ENCODE data around the gene LZTS3.

- TF ChIP-seq BRCA1 (IDR thresholded peaks at IDR 0.05; ENCODE audit: low read depth, low read length) (no peak), SP2 (IDR thresholded peaks at IDR 0.05; ENCODE audit: low read length) (no peak), POLR2A (IDR thresholded peaks at IDR 0.05; ENCODE audit: control extremely low read depth in 1 of 2, low read depth in 2 of 2, low read length in 2 of 2) (no peak), NANOG (IDR thresholded peaks at IDR 0.05; ENCODE audit: insufficient read depth, low read depth, low read length, poor library complexity, severe bottlenecking) (no peak), JUN (IDR thresholded peaks at IDR 0.05; ENCODE audit: low read depth, low read length) (no peak)
- TF ChIP-seq, protein P1, sequence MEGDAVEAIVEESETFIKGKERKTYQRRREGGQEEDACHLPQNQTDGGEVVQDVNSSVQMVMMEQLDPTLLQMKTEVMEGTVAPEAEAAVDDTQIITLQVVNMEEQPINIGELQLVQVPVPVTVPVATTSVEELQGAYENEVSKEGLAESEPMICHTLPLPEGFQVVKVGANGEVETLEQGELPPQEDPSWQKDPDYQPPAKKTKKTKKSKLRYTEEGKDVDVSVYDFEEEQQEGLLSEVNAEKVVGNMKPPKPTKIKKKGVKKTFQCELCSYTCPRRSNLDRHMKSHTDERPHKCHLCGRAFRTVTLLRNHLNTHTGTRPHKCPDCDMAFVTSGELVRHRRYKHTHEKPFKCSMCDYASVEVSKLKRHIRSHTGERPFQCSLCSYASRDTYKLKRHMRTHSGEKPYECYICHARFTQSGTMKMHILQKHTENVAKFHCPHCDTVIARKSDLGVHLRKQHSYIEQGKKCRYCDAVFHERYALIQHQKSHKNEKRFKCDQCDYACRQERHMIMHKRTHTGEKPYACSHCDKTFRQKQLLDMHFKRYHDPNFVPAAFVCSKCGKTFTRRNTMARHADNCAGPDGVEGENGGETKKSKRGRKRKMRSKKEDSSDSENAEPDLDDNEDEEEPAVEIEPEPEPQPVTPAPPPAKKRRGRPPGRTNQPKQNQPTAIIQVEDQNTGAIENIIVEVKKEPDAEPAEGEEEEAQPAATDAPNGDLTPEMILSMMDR (IDR thresholded peaks at IDR 0.05; ENCODE audit: control extremely low read depth in 1 of 3, insufficient read depth in 1 of 3, low read depth in 1 of 3, low read length in 3 of 3), result no peak
Observed at GRCh38 chr20:3202965-3203314, 29.6 kb upstream of the LZTS3 start.

All from H1 (cell line).